OCI-LY1 (cell line): ENCODE data around the gene SLC6A19.
"Not testable (repeated sequence)": the region's sequence is repeated elsewhere in the genome, so short reads cannot be mapped to it uniquely, and the experiment has no call there.

Experiments
- H2AFZ ChIP-seq: fragments of 200-600 bp; sonication (generic), shearing (Covaris generic); 2 replicates; pipeline ENCODE4 v1.6.0; 2014; ENCODE audit warnings: antibody characterized with exemption, mild to moderate bottlenecking, low read length
- H3F3A ChIP-seq: fragments of 200-600 bp; sonication (generic), shearing (Covaris generic); 2 replicates; pipeline ENCODE4 v1.6.0; 2014; ENCODE audit warnings: mild to moderate bottlenecking, antibody characterized with exemption, low read length, moderate library complexity; ENCODE audit not compliant: insufficient read depth
- H3K27ac ChIP-seq: fragments of 200-600 bp; sonication (generic); 2 replicates; pipeline ENCODE4 v1.5.1; 2014; ENCODE audit warnings: low read length, mixed run types, mild to moderate bottlenecking, low read depth; ENCODE audit not compliant: poor library complexity, severe bottlenecking
- H3K27me3 ChIP-seq: fragments of 200-600 bp; sonication (generic); 2 replicates; pipeline ENCODE4 v1.6.0; 2014; ENCODE audit warnings: antibody characterized with exemption, mild to moderate bottlenecking, low read length, moderate library complexity; ENCODE audit not compliant: insufficient read depth
- H3K36me3 ChIP-seq: fragments of 200-600 bp; sonication (generic); 2 replicates; pipeline ENCODE4 v1.6.1; 2014; ENCODE audit warnings: mild to moderate bottlenecking, antibody characterized with exemption, low read length, moderate library complexity, mixed read lengths; ENCODE audit not compliant: insufficient read depth
- H3K4me1 ChIP-seq: fragments of 200-600 bp; sonication (generic); 2 replicates; pipeline ENCODE4 v1.5.1; 2014; ENCODE audit warnings: mild to moderate bottlenecking, low read length, moderate library complexity; ENCODE audit not compliant: insufficient read depth, severe bottlenecking
- H3K4me2 ChIP-seq: fragments of 200-600 bp; sonication (generic), shearing (Covaris generic); 2 replicates; pipeline ENCODE4 v1.6.1; 2014; ENCODE audit warnings: low read length
- H3K4me3 ChIP-seq: fragments of 200-600 bp; sonication (generic); 2 replicates; pipeline ENCODE4 v1.5.1; 2014; ENCODE audit warnings: low read length, low read depth, mild to moderate bottlenecking, mixed read lengths; ENCODE audit not compliant: poor library complexity, severe bottlenecking
- H3K79me2 ChIP-seq: fragments of 200-600 bp; shearing (Covaris generic); 2 replicates; pipeline ENCODE4 v1.6.1; 2016; ENCODE audit warnings: mixed run types, low read length, mixed read lengths; ENCODE audit not compliant: insufficient read depth
- H3K9ac ChIP-seq: fragments of 200-600 bp; sonication (generic), shearing (Covaris generic); 2 replicates; pipeline ENCODE4 v1.6.1; 2014; ENCODE audit warnings: mild to moderate bottlenecking, low read length, mixed read lengths
- H3K9me2 ChIP-seq: fragments of 200-600 bp; sonication (generic), shearing (Covaris generic); 2 replicates; pipeline ENCODE4 v1.6.1; 2014; ENCODE audit warnings: low read depth, mild to moderate bottlenecking, low read length, mixed read lengths
- H3K9me3 ChIP-seq: fragments of 200-600 bp; shearing (Covaris generic); 2 replicates; pipeline ENCODE4 v1.6.1; 2014; ENCODE audit warnings: low read length, mixed read lengths
- H4K20me1 ChIP-seq: fragments of 200-600 bp; sonication (generic), shearing (Covaris generic); 2 replicates; pipeline ENCODE4 v1.6.0; 2016; ENCODE audit warnings: mild to moderate bottlenecking, low read length; ENCODE audit not compliant: insufficient read depth
- CTCF ChIP-seq: fragments of 200-600 bp; sonication (generic), shearing (Covaris generic); IDR thresholded peaks from 2 replicates; pipeline ENCODE4 v1.5.1; 2017; ENCODE audit warnings: mild to moderate bottlenecking, antibody characterized with exemption, low read length, moderate library complexity, mixed read lengths
- EZH2 ChIP-seq: fragments of 200-600 bp; sonication (generic), shearing (Covaris generic); IDR thresholded peaks from 2 replicates; pipeline ENCODE4 v1.8.0; 2017; ENCODE audit warnings: borderline replicate concordance, mixed run types, mild to moderate bottlenecking, antibody characterized with exemption, low read length, moderate library complexity, mixed read lengths

Gene SLC6A19

GRCh38 chr5:1265461-1266455, 64.4 kb downstream of the SLC6A19 start:
- no peaks in the 10 kb centered on the region for H3K9me3 ChIP-seq

GRCh38 chr5:1266791-1267190, 65.4 kb downstream of the SLC6A19 start:
- peaks cover 4% of the 10 kb centered on the region for H3K4me1 ChIP-seq
- H3F3A ChIP-seq = no peaks in the 10 kb centered on the region
- no peak overlapping the region for H3K4me2 ChIP-seq
- peaks cover 60% of the 10 kb centered on the region for H3K36me3 ChIP-seq
- H3K9me3 ChIP-seq = no peaks in the 10 kb centered on the region
- H3K4me3 ChIP-seq = no peak overlapping the region
- no peaks in the 10 kb centered on the region for H3K9me2 ChIP-seq
- H3K9ac ChIP-seq = no peak overlapping the region
- no peak overlapping the region for H3K27ac ChIP-seq
- no peaks in the 10 kb centered on the region for H4K20me1 ChIP-seq
- H2AFZ ChIP-seq = no peak overlapping the region
- no peaks in the 10 kb centered on the region for H3K27me3 ChIP-seq
- no peaks in the 10 kb centered on the region for H3K79me2 ChIP-seq
- no peak for TF ChIP-seq EZH2
- TF ChIP-seq CTCF = no peak

More at GRCh38 chr5:1265461-1266455, 64.4 kb downstream of the SLC6A19 start:
- Histone ChIP-seq H2AFZ (no peak overlapping the region), H3K27ac (no peak overlapping the region), H3K9ac (no peak overlapping the region), H3K79me2 (no peaks in the 10 kb centered on the region), H3F3A (no peaks in the 10 kb centered on the region), H3K36me3 (peaks cover 57% of the 10 kb centered on the region), H3K9me2 (no peaks in the 10 kb centered on the region), H3K4me3 (no peak overlapping the region), H3K4me2 (no peak overlapping the region), H3K4me1 (peaks cover 4% of the 10 kb centered on the region), H3K27me3 (no peaks in the 10 kb centered on the region), H4K20me1 (no peaks in the 10 kb centered on the region)
- TF ChIP-seq CTCF (no peak), EZH2 (no peak)

- not testable (repeated sequence) for H3K79me2 ChIP-seq, H3K4me1 ChIP-seq, H3K27ac ChIP-seq, H3K9me2 ChIP-seq, H3K4me3 ChIP-seq, H3K9me3 ChIP-seq, H3K27me3 ChIP-seq, H3F3A ChIP-seq, H3K4me2 ChIP-seq, H2AFZ ChIP-seq, H3K9ac ChIP-seq, H4K20me1 ChIP-seq
- H3K36me3 ChIP-seq = peaks cover 66% of the 10 kb centered on the region
Observed at GRCh38 chr5:1267464-1267863, 66.1 kb downstream of the SLC6A19 start.
